Transverse colon (tissue), 4 donors: ENCODE results near the gene PLCL1.

ENCODE experiments used
- CTCF ChIP-seq, 5 experiments: fragments of 200-600 bp in 3 of 5; fragments of 450-650 bp in 2 of 5; sonication (generic) in 3 of 5; IDR thresholded peaks; 1 replicate in 2 of 5; 2 replicates in 3 of 5; pipeline ENCODE4 v1.5.1; 2016 to 2017; ENCODE audit warnings: antibody characterized with exemption in 5 of 5, inconsistent platforms in 3 of 5, mild to moderate bottlenecking in 2 of 5, moderate library complexity in 1 of 5
- EP300 ChIP-seq: sonication (generic); formaldehyde crosslinking; IDR thresholded peaks from one replicate; pipeline ENCODE4 v1.6.1; 2017; ENCODE audit warnings: antibody characterized with exemption, low read depth
- POLR2A ChIP-seq: fragments of 450-650 bp; IDR thresholded peaks from one replicate; pipeline ENCODE4 v1.6.1; 2016; ENCODE audit warnings: antibody characterized with exemption, mild to moderate bottlenecking, moderate library complexity
- POLR2AphosphoS5 ChIP-seq, 3 donors: sonication (generic); formaldehyde crosslinking; IDR thresholded peaks; one replicate each; pipeline ENCODE4 v1.6.1; 2016; ENCODE audit warnings: antibody characterized with exemption in 3 of 3

GRCh38 chr2:197838579-197838978 is 34.2 kb downstream of the PLCL1 start:
- TF ChIP-seq CTCF (IDR thresholded peaks at IDR 0.05) (no peak), POLR2AphosphoS5 (IDR thresholded peaks at IDR 0.05) (no peak), POLR2A (no peak), EP300 (no peak)
